ENCODE measurements around the gene CTSO.

- no peak for TF ChIP-seq MAX (IDR thresholded peaks at IDR 0.05)
- no peak for TF ChIP-seq YY1 (IDR thresholded peaks at IDR 0.05; ENCODE audit: low read depth)
- TF ChIP-seq EP300 (IDR thresholded peaks at IDR 0.05; ENCODE audit: borderline replicate concordance), result no peak
- no peak for TF ChIP-seq TCF12 (IDR thresholded peaks at IDR 0.05; ENCODE audit: low read depth)
Measured at GRCh38 chr4:155904331-155904730, 49.3 kb downstream of the CTSO start.
